Measurements from ENCODE around the gene RBBP6. TPM values are rescaled to one million over a fixed set of nuclear protein-coding genes. Genes with fewer than 3 reads are reported as not detected.

Gene RBBP6
- total RNA-seq, 4 donors from 2014 or later: 45.6 to 147 (median 101) TPM

- WGBS: 89% methylated on average over 2 of the region's 2 CpGs
Observed at GRCh38 chr16:24617502-24617901, 78.1 kb downstream of the RBBP6 start.

More at GRCh38 chr16:24617502-24617901, 78.1 kb downstream of the RBBP6 start:
- H3K27ac ChIP-seq: no peak overlapping the region
- no peak overlapping the region for H3K4me3 ChIP-seq
- DNase-seq (ENCODE audit: low spot score in 2 of 2): no peak
- H3K27me3 ChIP-seq: peaks cover 2% of the 10 kb centered on the region
- no peaks in the 10 kb centered on the region for H3K9me3 ChIP-seq
- H3K4me1 ChIP-seq: no peaks in the 10 kb centered on the region
- TF ChIP-seq POLR2A (IDR thresholded peaks at IDR 0.05): no peak
- TF ChIP-seq CTCF (IDR thresholded peaks at IDR 0.05): no peak
- TF ChIP-seq POLR2AphosphoS5 (IDR thresholded peaks at IDR 0.05): no peak
- no peak for TF ChIP-seq EP300 (IDR thresholded peaks at IDR 0.05)
- H3K36me3 ChIP-seq: no peaks in the 10 kb centered on the region

Other genes with a start within 250 kb of the RBBP6 start
- gene TNRC6A, start 190.1 kb downstream of the RBBP6 start, total RNA-seq: 100 to 1,000 TPM in 1 of 4 donors, 10 to 100 TPM in 3; 26.3 to 120 (median 49.2) TPM

Measured in suprapubic skin (tissue), 4 donors.